ENCODE measurements around the gene MGARP.

DNA sequence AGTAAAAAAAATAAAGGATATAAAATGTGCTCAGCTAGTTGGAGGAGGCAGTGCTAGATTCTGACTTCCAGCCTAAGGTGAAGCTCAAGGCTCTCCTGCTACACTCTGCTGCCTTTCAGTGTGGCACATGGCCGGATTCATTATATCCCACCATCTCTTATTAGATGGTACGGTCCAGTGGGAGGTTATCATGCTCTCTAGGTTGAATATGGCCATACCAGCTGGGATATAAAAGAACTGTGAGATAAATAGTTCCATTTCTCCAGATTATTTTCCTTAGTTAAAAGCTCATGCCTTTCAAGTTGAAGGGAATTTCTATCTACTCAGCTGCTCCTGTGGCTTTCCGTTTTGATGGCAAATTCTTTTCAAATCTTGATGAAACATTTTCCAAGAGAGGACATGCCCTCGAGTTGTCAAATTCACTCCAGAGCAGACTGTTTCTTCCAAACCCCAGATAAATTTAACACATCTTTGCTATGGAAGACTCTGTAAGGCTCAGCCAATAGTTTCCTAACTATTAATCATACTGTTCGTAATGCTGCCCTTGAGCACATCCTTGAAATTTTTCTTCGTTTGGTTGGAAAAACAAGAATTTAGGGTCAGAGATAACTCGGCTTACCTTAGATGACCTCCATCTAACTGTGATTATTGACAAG, 2.2 kb upstream of the MGARP start:
- TF ChIP-seq, protein P1, sequence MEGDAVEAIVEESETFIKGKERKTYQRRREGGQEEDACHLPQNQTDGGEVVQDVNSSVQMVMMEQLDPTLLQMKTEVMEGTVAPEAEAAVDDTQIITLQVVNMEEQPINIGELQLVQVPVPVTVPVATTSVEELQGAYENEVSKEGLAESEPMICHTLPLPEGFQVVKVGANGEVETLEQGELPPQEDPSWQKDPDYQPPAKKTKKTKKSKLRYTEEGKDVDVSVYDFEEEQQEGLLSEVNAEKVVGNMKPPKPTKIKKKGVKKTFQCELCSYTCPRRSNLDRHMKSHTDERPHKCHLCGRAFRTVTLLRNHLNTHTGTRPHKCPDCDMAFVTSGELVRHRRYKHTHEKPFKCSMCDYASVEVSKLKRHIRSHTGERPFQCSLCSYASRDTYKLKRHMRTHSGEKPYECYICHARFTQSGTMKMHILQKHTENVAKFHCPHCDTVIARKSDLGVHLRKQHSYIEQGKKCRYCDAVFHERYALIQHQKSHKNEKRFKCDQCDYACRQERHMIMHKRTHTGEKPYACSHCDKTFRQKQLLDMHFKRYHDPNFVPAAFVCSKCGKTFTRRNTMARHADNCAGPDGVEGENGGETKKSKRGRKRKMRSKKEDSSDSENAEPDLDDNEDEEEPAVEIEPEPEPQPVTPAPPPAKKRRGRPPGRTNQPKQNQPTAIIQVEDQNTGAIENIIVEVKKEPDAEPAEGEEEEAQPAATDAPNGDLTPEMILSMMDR (IDR thresholded peaks at IDR 0.05) = no peak
- TF ChIP-seq JUND (IDR thresholded peaks at IDR 0.05) (no peak), CHD2 (IDR thresholded peaks at IDR 0.05; ENCODE audit: low read length, partially characterized antibody) (no peak), TCF12 (IDR thresholded peaks at IDR 0.05) (no peak), SIN3A (IDR thresholded peaks at IDR 0.05; ENCODE audit: borderline replicate concordance, low read depth, low read length) (no peak), ELF1 (IDR thresholded peaks at IDR 0.05) (no peak), REST (IDR thresholded peaks at IDR 0.05; ENCODE audit: low read depth, low read length) (no peak), RFX5 (IDR thresholded peaks at IDR 0.05; ENCODE audit: low read length) (no peak)
- TF ChIP-seq, protein P2, sequence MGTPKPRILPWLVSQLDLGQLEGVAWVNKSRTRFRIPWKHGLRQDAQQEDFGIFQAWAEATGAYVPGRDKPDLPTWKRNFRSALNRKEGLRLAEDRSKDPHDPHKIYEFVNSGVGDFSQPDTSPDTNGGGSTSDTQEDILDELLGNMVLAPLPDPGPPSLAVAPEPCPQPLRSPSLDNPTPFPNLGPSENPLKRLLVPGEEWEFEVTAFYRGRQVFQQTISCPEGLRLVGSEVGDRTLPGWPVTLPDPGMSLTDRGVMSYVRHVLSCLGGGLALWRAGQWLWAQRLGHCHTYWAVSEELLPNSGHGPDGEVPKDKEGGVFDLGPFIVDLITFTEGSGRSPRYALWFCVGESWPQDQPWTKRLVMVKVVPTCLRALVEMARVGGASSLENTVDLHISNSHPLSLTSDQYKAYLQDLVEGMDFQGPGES (IDR thresholded peaks at IDR 0.05; ENCODE audit: low read depth, low read length) = no peak
- TF ChIP-seq, protein P3, sequence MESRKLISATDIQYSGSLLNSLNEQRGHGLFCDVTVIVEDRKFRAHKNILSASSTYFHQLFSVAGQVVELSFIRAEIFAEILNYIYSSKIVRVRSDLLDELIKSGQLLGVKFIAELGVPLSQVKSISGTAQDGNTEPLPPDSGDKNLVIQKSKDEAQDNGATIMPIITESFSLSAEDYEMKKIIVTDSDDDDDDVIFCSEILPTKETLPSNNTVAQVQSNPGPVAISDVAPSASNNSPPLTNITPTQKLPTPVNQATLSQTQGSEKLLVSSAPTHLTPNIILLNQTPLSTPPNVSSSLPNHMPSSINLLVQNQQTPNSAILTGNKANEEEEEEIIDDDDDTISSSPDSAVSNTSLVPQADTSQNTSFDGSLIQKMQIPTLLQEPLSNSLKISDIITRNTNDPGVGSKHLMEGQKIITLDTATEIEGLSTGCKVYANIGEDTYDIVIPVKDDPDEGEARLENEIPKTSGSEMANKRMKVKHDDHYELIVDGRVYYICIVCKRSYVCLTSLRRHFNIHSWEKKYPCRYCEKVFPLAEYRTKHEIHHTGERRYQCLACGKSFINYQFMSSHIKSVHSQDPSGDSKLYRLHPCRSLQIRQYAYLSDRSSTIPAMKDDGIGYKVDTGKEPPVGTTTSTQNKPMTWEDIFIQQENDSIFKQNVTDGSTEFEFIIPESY (IDR thresholded peaks at IDR 0.05; ENCODE audit: borderline replicate concordance, low read depth) = no peak
